Measurements from ENCODE around the gene DNER. TPM values are rescaled to one million over a fixed set of nuclear protein-coding genes. Genes with fewer than 3 reads are reported as not detected.
"Not testable (repeated sequence)": the region's sequence is repeated elsewhere in the genome, so short reads cannot be mapped to it uniquely, and the experiment has no call there.

DNER gene
- total and polyA plus RNA-seq, 2 donors (not counting 1 experiment from before 2014, with no cell fraction given), result not detected

- TF ChIP-seq EZH2 (IDR thresholded peaks at IDR 0.05; ENCODE audit: borderline replicate concordance, insufficient read depth, low read depth, low read length, poor library complexity, severe bottlenecking) (no peak), CTCF (IDR thresholded peaks at IDR 0.05) (no peak)
- Mint-ChIP-seq H3K4me3 (no peak overlapping the region), H3K4me1 (no peaks in the 10 kb centered on the region), H3K27ac (no peak overlapping the region), H3K9me3 (ENCODE audit: insufficient read depth) (no peaks in the 10 kb centered on the region), H3K27me3 (peaks cover 35% of the 10 kb centered on the region)
- Histone ChIP-seq H3K4me3 (ENCODE audit: control extremely low read depth in 1 of 5, extremely low read depth in 1 of 5, insufficient read depth in 1 of 5, low read depth in 2 of 5, low read length in 4 of 5) (no peak overlapping the region), H2AFZ (ENCODE audit: insufficient read depth, low read depth, low read length, poor library complexity, severe bottlenecking) (no peak overlapping the region), H3K4me2 (replicated peaks; ENCODE audit: low read depth, low read length, poor library complexity, severe bottlenecking) (no peak overlapping the region), H3K36me3 (replicated peaks in 1 of 2; ENCODE audit: control extremely low read depth in 1 of 2, control insufficient read depth in 1 of 2, extremely low read depth in 1 of 2, insufficient read depth in 2 of 2, low read length in 1 of 2) (no peaks in the 10 kb centered on the region), H3K27me3 (replicated peaks in 1 of 4; ENCODE audit: control extremely low read depth in 1 of 4, control insufficient read depth in 3 of 4, insufficient read depth in 4 of 4, low read length in 3 of 4) (no peaks in the 10 kb centered on the region), H3K27ac (ENCODE audit: low read length in 2 of 2) (no peak overlapping the region), H4K20me1 (ENCODE audit: control insufficient read depth, insufficient read depth, low read length, poor library complexity, severe bottlenecking) (no peaks in the 10 kb centered on the region), H3K9ac (ENCODE audit: low read length) (no peak overlapping the region), H3K9me3 (ENCODE audit: control extremely low read depth in 1 of 3, control insufficient read depth in 2 of 3, insufficient read depth in 1 of 3, low read length in 2 of 3) (peaks cover 0 to 1% (median 0%) of the 10 kb centered on the region in 3 donors), H3K79me2 (ENCODE audit: control insufficient read depth, insufficient read depth, low read length) (no peaks in the 10 kb centered on the region), H3K4me1 (ENCODE audit: control insufficient read depth in 2 of 2, insufficient read depth in 2 of 2, low read length in 2 of 2) (no peaks in the 10 kb centered on the region)
- intact Hi-C loops (cut with micrococcal nuclease), result no loop called here
- ChIA-PET POLR2A (no interaction called here), CTCF (no interaction called here)
- ATAC-seq (ENCODE audit: low read depth), result no peak
- DNase-seq, result no peak
- WGBS (ENCODE audit: insufficient coverage), result 90% methylated on average over 2 of the region's 2 CpGs
These were observed 12.3 kb upstream of the DNER start for GRCh38 chr2:229726643-229727042.

GRCh38 chr2:229725716-229726574 lies 11.6 kb upstream of the DNER start:
- TF ChIP-seq CTCF (IDR thresholded peaks at IDR 0.05), result no peak
- no peak for TF ChIP-seq EZH2 (IDR thresholded peaks at IDR 0.05; ENCODE audit: borderline replicate concordance, insufficient read depth, low read depth, low read length, poor library complexity, severe bottlenecking)
- Histone ChIP-seq H3K27ac (ENCODE audit: low read length in 2 of 2) (no peak overlapping the region), H2AFZ (ENCODE audit: insufficient read depth, low read depth, low read length, poor library complexity, severe bottlenecking) (no peak overlapping the region), H3K4me3 (ENCODE audit: control extremely low read depth in 1 of 5, extremely low read depth in 1 of 5, insufficient read depth in 1 of 5, low read depth in 2 of 5, low read length in 4 of 5) (no peak overlapping the region), H3K36me3 (replicated peaks in 1 of 2; ENCODE audit: control extremely low read depth in 1 of 2, control insufficient read depth in 1 of 2, extremely low read depth in 1 of 2, insufficient read depth in 2 of 2, low read length in 1 of 2) (no peaks in the 10 kb centered on the region), H3K9ac (ENCODE audit: low read length) (no peak overlapping the region), H3K9me3 (ENCODE audit: control extremely low read depth in 1 of 3, control insufficient read depth in 2 of 3, insufficient read depth in 1 of 3, low read length in 2 of 3) (peaks cover 0 to 1% (median 0%) of the 10 kb centered on the region in 3 donors), H3K27me3 (replicated peaks in 1 of 4; ENCODE audit: control extremely low read depth in 1 of 4, control insufficient read depth in 3 of 4, insufficient read depth in 4 of 4, low read length in 3 of 4) (no peaks in the 10 kb centered on the region), H3K4me2 (replicated peaks; ENCODE audit: low read depth, low read length, poor library complexity, severe bottlenecking) (no peak overlapping the region), H4K20me1 (ENCODE audit: control insufficient read depth, insufficient read depth, low read length, poor library complexity, severe bottlenecking) (no peaks in the 10 kb centered on the region), H3K79me2 (ENCODE audit: control insufficient read depth, insufficient read depth, low read length) (no peaks in the 10 kb centered on the region), H3K4me1 (ENCODE audit: control insufficient read depth in 2 of 2, insufficient read depth in 2 of 2, low read length in 2 of 2) (no peaks in the 10 kb centered on the region)
- ChIA-PET POLR2A (no interaction called here), CTCF (no interaction called here)
- intact Hi-C loops (cut with micrococcal nuclease), result no loop called here
- H3K9me3 Mint-ChIP-seq (ENCODE audit: insufficient read depth), result no peaks in the 10 kb centered on the region
- no peak overlapping the region for H3K27ac Mint-ChIP-seq
- H3K4me3 Mint-ChIP-seq, result no peak overlapping the region
- peaks cover 35% of the 10 kb centered on the region for H3K27me3 Mint-ChIP-seq
- H3K4me1 Mint-ChIP-seq, result no peaks in the 10 kb centered on the region
- DNase-seq (no peak), ATAC-seq (ENCODE audit: low read depth) (no peak)
- 90% methylated on average over 4 of the region's 7 CpGs for WGBS (ENCODE audit: insufficient coverage)

GRCh38 chr2:229723192-229723591 lies 8.8 kb upstream of the DNER start:
- no CpG with 5 or more reads among the region's 3 CpGs for WGBS (ENCODE audit: insufficient coverage)

More at GRCh38 chr2:229723192-229723591, 8.8 kb upstream of the DNER start:
- H3K4me1 ChIP-seq (ENCODE audit: control insufficient read depth in 2 of 2, insufficient read depth in 2 of 2, low read length in 2 of 2); H2AFZ ChIP-seq (ENCODE audit: insufficient read depth, low read depth, low read length, poor library complexity, severe bottlenecking); H3K36me3 ChIP-seq (replicated peaks in 1 of 2; ENCODE audit: control extremely low read depth in 1 of 2, control insufficient read depth in 1 of 2, extremely low read depth in 1 of 2, insufficient read depth in 2 of 2, low read length in 1 of 2); H3K27ac ChIP-seq (ENCODE audit: low read length in 2 of 2); ATAC-seq (ENCODE audit: low read depth); H3K4me3 ChIP-seq (ENCODE audit: control extremely low read depth in 1 of 5, extremely low read depth in 1 of 5, insufficient read depth in 1 of 5, low read depth in 2 of 5, low read length in 4 of 5); CTCF ChIA-PET; H3K4me1 Mint-ChIP-seq; intact Hi-C loops (cut with micrococcal nuclease); DNase-seq; H3K4me3 Mint-ChIP-seq; H3K27ac Mint-ChIP-seq; POLR2A ChIA-PET; H3K4me2 ChIP-seq (replicated peaks; ENCODE audit: low read depth, low read length, poor library complexity, severe bottlenecking); H3K9ac ChIP-seq (ENCODE audit: low read length); H4K20me1 ChIP-seq (ENCODE audit: control insufficient read depth, insufficient read depth, low read length, poor library complexity, severe bottlenecking); H3K79me2 ChIP-seq (ENCODE audit: control insufficient read depth, insufficient read depth, low read length); H3K9me3 ChIP-seq (ENCODE audit: control extremely low read depth in 1 of 3, control insufficient read depth in 2 of 3, insufficient read depth in 1 of 3, low read length in 2 of 3); H3K9me3 Mint-ChIP-seq (ENCODE audit: insufficient read depth): not testable (repeated sequence)
- H3K27me3 ChIP-seq (replicated peaks in 1 of 4; ENCODE audit: control extremely low read depth in 1 of 4, control insufficient read depth in 3 of 4, insufficient read depth in 4 of 4, low read length in 3 of 4), result peaks cover 0 to 13% (median 3%) of the 10 kb centered on the region in 4 experiments
- H3K27me3 Mint-ChIP-seq, result peaks cover 43% of the 10 kb centered on the region
